Left ventricle myocardium inferior (tissue), 1 donor: Measurements from ENCODE around the gene TMX3. TPM values are rescaled to one million over a fixed set of nuclear protein-coding genes. Genes with fewer than 3 reads are reported as not detected.
A peak's percentile ranks its signal among the peaks of the same experiment; 100 is the strongest.

Experiments used
- DNase-seq: peaks from one replicate; pipeline ENCODE4 v3.0.0-alpha.2; 2020
- H3K27ac ChIP-seq: fragments of 200-600 bp; replicated peaks from 2 replicates; pipeline ENCODE4 v1.8.0; 2021
- H3K27me3 ChIP-seq: fragments of 200-600 bp; 2 replicates; pipeline ENCODE4 v1.8.0; 2021; ENCODE audit warnings: low read depth
- H3K36me3 ChIP-seq: fragments of 200-600 bp; 2 replicates; pipeline ENCODE4 v1.8.0; 2021
- H3K4me1 ChIP-seq: fragments of 200-600 bp; 2 replicates; pipeline ENCODE4 v1.8.0; 2021
- H3K4me3 ChIP-seq: fragments of 200-600 bp; 2 replicates; pipeline ENCODE4 v1.8.0; 2021; ENCODE audit warnings: mild to moderate bottlenecking, moderate library complexity
- H3K9me3 ChIP-seq: fragments of 200-600 bp; replicated peaks from 2 replicates; pipeline ENCODE4 v1.8.0; 2021
- intact Hi-C: fragments of 100-400 bp; cut with micrococcal nuclease; formaldehyde crosslinking; loops from one replicate; pipeline ENCODE4 v1.11.0; 2022
- total RNA-seq: library from RNA; stranded (reverse); fragmentation: NEBNext Ultra II Directional; extraction: Animal tissue kit (Norgen Biotek cat#: 25700); gene quantifications from one replicate; pipeline ENCODE4 v1.2.1, GENCODE V29; 2021
- TF ChIP-seq, protein P1 (sequence below): fragments of 200-600 bp; IDR thresholded peaks from 2 replicates; pipeline ENCODE4 v1.8.0; 2021; ENCODE audit warnings: antibody characterized with exemption, mild to moderate bottlenecking, borderline replicate concordance
- donor health status: DM: no; HTN: yes; CAD: no; lungs with severe emphysema.

The TMX3 gene
- total RNA-seq, 1 donor from 2014 or later = 26.3 TPM

DNA sequence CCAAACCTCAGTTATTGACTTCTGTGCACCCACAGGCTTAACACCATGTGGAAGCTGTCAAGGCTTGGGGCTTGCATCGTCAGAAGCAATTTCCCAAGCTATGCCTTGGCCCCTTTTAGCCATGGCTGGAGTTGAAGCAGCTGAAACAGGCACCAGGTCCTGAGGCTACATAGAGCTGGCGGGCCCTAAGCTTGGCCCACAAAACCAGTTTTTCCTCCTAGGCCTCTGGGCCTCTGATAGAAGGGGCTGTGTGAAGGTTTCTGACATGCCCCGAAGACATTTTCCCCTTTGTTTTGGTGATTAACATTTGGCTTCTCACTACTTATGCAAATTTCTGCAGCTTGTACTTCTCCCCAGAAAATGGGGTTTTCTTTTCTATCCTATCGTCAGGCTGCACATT is 9.1 kb upstream of the TMX3 start:
- no peak overlapping the region for H3K27ac ChIP-seq
- no peaks in the 10 kb centered on the region for H3K9me3 ChIP-seq
- H3K36me3 ChIP-seq = peaks cover 6% of the 10 kb centered on the region
- no peaks in the 10 kb centered on the region for H3K27me3 ChIP-seq
- intact Hi-C loops = no loop called here
- H3K4me1 ChIP-seq = peaks cover 3% of the 10 kb centered on the region
- TF ChIP-seq, protein P1, sequence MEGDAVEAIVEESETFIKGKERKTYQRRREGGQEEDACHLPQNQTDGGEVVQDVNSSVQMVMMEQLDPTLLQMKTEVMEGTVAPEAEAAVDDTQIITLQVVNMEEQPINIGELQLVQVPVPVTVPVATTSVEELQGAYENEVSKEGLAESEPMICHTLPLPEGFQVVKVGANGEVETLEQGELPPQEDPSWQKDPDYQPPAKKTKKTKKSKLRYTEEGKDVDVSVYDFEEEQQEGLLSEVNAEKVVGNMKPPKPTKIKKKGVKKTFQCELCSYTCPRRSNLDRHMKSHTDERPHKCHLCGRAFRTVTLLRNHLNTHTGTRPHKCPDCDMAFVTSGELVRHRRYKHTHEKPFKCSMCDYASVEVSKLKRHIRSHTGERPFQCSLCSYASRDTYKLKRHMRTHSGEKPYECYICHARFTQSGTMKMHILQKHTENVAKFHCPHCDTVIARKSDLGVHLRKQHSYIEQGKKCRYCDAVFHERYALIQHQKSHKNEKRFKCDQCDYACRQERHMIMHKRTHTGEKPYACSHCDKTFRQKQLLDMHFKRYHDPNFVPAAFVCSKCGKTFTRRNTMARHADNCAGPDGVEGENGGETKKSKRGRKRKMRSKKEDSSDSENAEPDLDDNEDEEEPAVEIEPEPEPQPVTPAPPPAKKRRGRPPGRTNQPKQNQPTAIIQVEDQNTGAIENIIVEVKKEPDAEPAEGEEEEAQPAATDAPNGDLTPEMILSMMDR = no peak
- no peak for DNase-seq
- no peak overlapping the region for H3K4me3 ChIP-seq

DNA sequence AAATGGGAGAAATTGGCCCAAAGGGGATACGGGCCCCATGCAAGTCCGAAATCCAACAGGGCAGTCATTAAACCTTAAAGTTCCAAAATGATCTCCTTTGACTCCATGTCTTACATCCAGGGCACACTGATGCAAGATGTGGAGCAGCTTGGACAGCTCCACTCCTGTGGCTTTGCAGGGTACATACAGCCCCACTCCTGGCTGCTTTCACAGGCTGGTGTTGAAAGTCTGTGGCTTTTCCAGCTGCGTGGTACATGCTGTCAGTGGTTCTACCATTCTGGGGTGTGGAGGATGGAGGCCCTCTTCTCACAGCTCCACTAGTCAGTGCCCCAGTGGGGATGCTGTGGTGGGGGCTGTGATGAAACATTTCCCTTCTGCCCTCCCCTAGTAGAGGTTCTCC is 8.6 kb upstream of the TMX3 start:
- Histone ChIP-seq H3K4me3 (no peak overlapping the region), H3K4me1 (peaks cover 3% of the 10 kb centered on the region), H3K9me3 (no peaks in the 10 kb centered on the region), H3K27ac (no peak overlapping the region), H3K27me3 (no peaks in the 10 kb centered on the region), H3K36me3 (peaks cover 7% of the 10 kb centered on the region)
- TF ChIP-seq, protein P1 = no peak
- intact Hi-C loops = no loop called here
- DNase-seq = no peak

DNA sequence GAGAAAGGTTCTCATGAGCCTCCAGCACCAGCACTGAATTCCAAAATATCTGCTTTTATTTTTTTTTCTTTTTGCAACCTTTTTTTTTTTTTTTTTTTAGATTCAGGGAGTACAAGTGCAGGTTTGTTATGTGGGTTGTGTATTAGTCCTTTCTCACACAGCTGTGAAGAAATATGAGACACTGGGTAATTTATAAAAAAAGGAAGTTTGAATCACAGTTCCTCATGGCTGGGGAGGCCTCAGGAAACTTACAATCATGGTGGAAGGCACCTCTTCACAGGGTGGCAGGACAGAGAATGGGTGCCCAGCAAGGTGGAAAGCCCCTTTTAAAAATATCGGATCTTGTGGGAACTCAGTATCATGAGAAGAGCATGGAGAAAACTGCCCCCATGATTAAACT is 7.9 kb upstream of the TMX3 start:
- intact Hi-C loops = no loop called here
- Histone ChIP-seq H3K27ac (peak overlapping the region; percentile 75), H3K27me3 (no peaks in the 10 kb centered on the region), H3K4me1 (peaks cover 3% of the 10 kb centered on the region), H3K4me3 (peak overlapping the region; percentile 54), H3K36me3 (peaks cover 8% of the 10 kb centered on the region), H3K9me3 (no peaks in the 10 kb centered on the region)
- TF ChIP-seq, protein P1 = no peak
- no peak for DNase-seq

DNA sequence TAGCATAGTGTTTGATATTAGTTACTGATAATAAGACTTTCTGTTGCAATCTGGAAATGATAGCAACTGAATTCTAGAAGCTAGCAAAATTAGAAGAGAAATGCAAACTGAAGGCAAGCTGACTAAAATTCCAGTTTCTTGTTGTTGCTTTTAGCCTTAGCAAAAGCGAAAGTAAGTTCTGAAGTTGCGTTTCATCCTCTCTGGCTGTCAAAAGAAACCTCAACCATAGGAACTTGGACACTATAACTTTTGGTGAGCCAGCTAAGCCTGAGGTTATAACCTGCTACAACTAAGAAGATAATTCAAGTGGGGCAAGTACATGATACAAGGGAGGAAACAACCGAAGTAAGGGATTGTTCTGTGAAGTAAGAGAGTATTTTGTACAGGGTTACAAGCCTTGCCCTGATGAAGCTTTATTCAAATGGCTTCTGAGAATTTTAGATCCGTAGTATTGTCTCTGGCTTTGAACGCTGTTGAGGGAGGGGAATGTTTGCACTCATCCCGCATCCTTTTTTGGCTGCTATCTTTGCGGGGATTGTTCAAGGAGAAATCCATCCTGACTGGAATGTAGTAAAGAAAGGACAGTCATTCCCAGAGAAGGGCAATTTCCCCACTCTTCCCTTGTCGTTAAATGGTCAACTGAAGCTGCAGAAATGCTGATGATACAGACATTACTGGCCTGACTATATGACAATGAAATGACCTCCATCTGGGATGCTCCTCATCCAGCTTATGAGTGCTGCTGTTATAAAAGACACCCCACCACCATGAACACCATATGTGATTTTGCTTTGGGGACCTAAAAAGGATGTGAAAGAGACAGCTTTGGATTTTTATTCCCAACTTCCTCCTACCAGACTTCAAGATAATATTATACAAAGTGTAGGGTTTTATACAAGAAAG is 7.0 kb upstream of the TMX3 start:
- TF ChIP-seq, protein P1 = no peak
- intact Hi-C loops = no loop called here

DNA sequence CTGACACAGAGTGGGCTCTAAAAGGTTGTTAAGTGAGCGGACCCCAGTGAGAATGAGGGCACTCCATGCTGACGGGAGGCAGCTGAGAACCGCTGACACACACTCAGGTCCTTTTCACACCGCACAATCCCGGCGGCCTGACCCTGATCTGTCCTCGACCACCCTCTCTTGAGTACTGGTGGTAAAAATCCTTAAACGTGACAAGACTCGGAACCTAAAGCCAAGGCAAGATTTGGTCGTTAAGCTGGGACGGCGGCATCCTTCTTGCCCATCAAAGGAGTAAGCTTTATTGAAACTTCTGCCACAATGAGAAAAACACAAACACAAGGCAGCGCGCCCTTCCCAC is 569 bp downstream of the TMX3 start:
- TF ChIP-seq, protein P1 = no peak
- Histone ChIP-seq H3K27ac (peak overlapping the region; percentile 90), H3K4me3 (peak overlapping the region; percentile 99), H3K27me3 (no peaks in the 10 kb centered on the region), H3K4me1 (peaks cover 52% of the 10 kb centered on the region), H3K36me3 (peaks cover 36% of the 10 kb centered on the region), H3K9me3 (no peaks in the 10 kb centered on the region)
- no peak for DNase-seq
- intact Hi-C loops = no loop called here

More for the DNA sequence above, 7.0 kb upstream of the TMX3 start:
- H3K4me3 ChIP-seq = peak overlapping the region; percentile 54
- DNase-seq = no peak
- peak overlapping the region; percentile 75 for H3K27ac ChIP-seq
- no peaks in the 10 kb centered on the region for H3K9me3 ChIP-seq
- peaks cover 9% of the 10 kb centered on the region for H3K36me3 ChIP-seq
- no peaks in the 10 kb centered on the region for H3K27me3 ChIP-seq
- H3K4me1 ChIP-seq = peaks cover 3% of the 10 kb centered on the region
